Smooth muscle cell (in vitro differentiated cells): ENCODE results near the gene C7orf57. TPM values are rescaled to one million over a fixed set of nuclear protein-coding genes. Genes with fewer than 3 reads are reported as not detected.

Experiments
- DNase-seq: peaks from one replicate; lab custom pipeline; 2025; ENCODE audit not compliant: unreplicated experiment; lab: John Stamatoyannopoulos, UW
- H2AFZ ChIP-seq: fragments of 200-600 bp; sonication (generic); 2 replicates; pipeline ENCODE4 v1.6.0; 2016; ENCODE audit warnings: antibody characterized with exemption, low read depth, mild to moderate bottlenecking
- H3F3A ChIP-seq: fragments of 200-600 bp; sonication (generic); 2 replicates; pipeline ENCODE4 v1.6.0; 2017; ENCODE audit warnings: antibody characterized with exemption, low read depth
- H3K27ac ChIP-seq: fragments of 200-600 bp; sonication (generic); 2 replicates; pipeline ENCODE4 v1.5.1; 2016; ENCODE audit warnings: low read depth, mild to moderate bottlenecking
- H3K27me3 ChIP-seq: fragments of 200-600 bp; sonication (generic); 2 replicates; pipeline ENCODE4 v1.6.1; 2016; ENCODE audit warnings: low read depth, mild to moderate bottlenecking
- H3K36me3 ChIP-seq: fragments of 200-600 bp; sonication (generic); 2 replicates; pipeline ENCODE4 v1.5.1; 2016; ENCODE audit warnings: low read depth
- H3K4me1 ChIP-seq: fragments of 200-600 bp; sonication (generic); 2 replicates; pipeline ENCODE4 v1.5.1; 2016; ENCODE audit warnings: low read depth
- H3K4me2 ChIP-seq: fragments of 200-600 bp; sonication (generic); 2 replicates; pipeline ENCODE4 v1.6.0; 2016; ENCODE audit warnings: mild to moderate bottlenecking
- H3K4me3 ChIP-seq: fragments of 200-600 bp; sonication (generic); 2 replicates; pipeline ENCODE4 v1.5.1; 2016; ENCODE audit warnings: mild to moderate bottlenecking
- H3K79me2 ChIP-seq: fragments of 200-600 bp; sonication (generic); 2 replicates; pipeline ENCODE4 v1.6.0; 2016; ENCODE audit warnings: low read depth, mild to moderate bottlenecking
- H3K9ac ChIP-seq: fragments of 200-600 bp; sonication (generic); 2 replicates; pipeline ENCODE4 v1.6.0; 2016; ENCODE audit warnings: low read depth
- H3K9me3 ChIP-seq: fragments of 200-600 bp; sonication (generic); replicated peaks from 2 replicates; pipeline ENCODE4 v1.5.1; 2016; ENCODE audit warnings: low read depth
- H4K20me1 ChIP-seq: fragments of 200-600 bp; sonication (generic); 2 replicates; pipeline ENCODE4 v1.6.0; 2016; ENCODE audit warnings: low read depth
- WGBS: methylation state at CpG from one replicate; pipeline ENCODE4 v1.1.7; 2016; ENCODE audit warnings: low lambda C conversion rate; 5-methylcytosine and 5-hydroxymethylcytosine counted together
- polyA plus RNA-seq: library from polyadenylated mRNA; unstranded; fragments of >200 nt; fragmentation: Nextera tagmentation; extraction: Ambion mirVana; gene quantifications from 2 replicates; pipeline ENCODE4 v1.2.1, GENCODE V29; 2016
- total RNA-seq: library from RNA; depleted of rRNA; stranded (reverse); fragments of >200 nt; gene quantifications from 2 replicates; pipeline ENCODE4 v1.2.3, GENCODE V29; 2014
- TF ChIP-seq, protein P1 (sequence below): fragments of 200-600 bp; sonication (generic); IDR thresholded peaks from 2 replicates; pipeline ENCODE4 v1.5.1; 2017; ENCODE audit warnings: borderline replicate concordance, mild to moderate bottlenecking, antibody characterized with exemption; ENCODE audit not compliant: insufficient read depth, poor library complexity, severe bottlenecking

The C7orf57 gene
- total and polyA plus RNA-seq, 2 experiments from 2014 or later, result not detected

- Histone ChIP-seq H3K4me2 (no peak overlapping the region), H3F3A (no peaks in the 10 kb centered on the region), H3K4me1 (no peaks in the 10 kb centered on the region), H3K9me3 (no peaks in the 10 kb centered on the region), H3K27ac (no peak overlapping the region), H2AFZ (no peak overlapping the region), H3K9ac (no peak overlapping the region), H3K4me3 (no peak overlapping the region), H3K79me2 (no peaks in the 10 kb centered on the region), H3K36me3 (no peaks in the 10 kb centered on the region), H3K27me3 (no peaks in the 10 kb centered on the region), H4K20me1 (no peaks in the 10 kb centered on the region)
- 95% methylated on average over 4 of the region's 4 CpGs for WGBS
- no peak for DNase-seq
- TF ChIP-seq, protein P1, sequence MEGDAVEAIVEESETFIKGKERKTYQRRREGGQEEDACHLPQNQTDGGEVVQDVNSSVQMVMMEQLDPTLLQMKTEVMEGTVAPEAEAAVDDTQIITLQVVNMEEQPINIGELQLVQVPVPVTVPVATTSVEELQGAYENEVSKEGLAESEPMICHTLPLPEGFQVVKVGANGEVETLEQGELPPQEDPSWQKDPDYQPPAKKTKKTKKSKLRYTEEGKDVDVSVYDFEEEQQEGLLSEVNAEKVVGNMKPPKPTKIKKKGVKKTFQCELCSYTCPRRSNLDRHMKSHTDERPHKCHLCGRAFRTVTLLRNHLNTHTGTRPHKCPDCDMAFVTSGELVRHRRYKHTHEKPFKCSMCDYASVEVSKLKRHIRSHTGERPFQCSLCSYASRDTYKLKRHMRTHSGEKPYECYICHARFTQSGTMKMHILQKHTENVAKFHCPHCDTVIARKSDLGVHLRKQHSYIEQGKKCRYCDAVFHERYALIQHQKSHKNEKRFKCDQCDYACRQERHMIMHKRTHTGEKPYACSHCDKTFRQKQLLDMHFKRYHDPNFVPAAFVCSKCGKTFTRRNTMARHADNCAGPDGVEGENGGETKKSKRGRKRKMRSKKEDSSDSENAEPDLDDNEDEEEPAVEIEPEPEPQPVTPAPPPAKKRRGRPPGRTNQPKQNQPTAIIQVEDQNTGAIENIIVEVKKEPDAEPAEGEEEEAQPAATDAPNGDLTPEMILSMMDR, result no peak
Measured at GRCh38 chr7:48009954-48010353, 25.4 kb upstream of the C7orf57 start.

DNA sequence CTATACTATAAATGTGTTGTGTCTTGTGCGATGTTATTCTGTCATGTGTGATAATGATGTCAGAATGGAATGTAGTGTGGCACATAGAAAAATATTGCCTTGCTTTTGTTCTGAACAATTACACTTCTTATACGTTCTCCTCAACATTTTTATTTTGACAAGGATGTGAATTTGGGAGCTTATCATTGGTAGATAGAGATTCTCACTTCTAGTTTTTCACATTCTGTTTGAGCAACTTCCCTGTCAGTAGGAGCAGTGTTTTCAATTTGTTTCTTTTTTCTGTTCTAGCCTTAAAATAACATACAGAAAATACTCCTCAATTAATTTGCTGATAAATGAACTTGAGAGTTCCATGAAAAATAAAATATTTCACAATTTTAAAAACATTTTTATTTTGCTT, 24.0 kb upstream of the C7orf57 start:
- no peaks in the 10 kb centered on the region for H3K79me2 ChIP-seq
- H4K20me1 ChIP-seq, result no peaks in the 10 kb centered on the region
- H3K27me3 ChIP-seq, result no peaks in the 10 kb centered on the region
- no peaks in the 10 kb centered on the region for H3K9me3 ChIP-seq
- H3K9ac ChIP-seq, result no peak overlapping the region
- no peak overlapping the region for H3K4me3 ChIP-seq
- DNase-seq, result no peak
- no peaks in the 10 kb centered on the region for H3K36me3 ChIP-seq
- no peaks in the 10 kb centered on the region for H3K4me1 ChIP-seq
- H3K27ac ChIP-seq, result no peak overlapping the region
- H3K4me2 ChIP-seq, result no peak overlapping the region
- TF ChIP-seq, protein P1, result no peak
- WGBS, result 70% methylated on average over 2 of the region's 2 CpGs
- no peak overlapping the region for H2AFZ ChIP-seq
- H3F3A ChIP-seq, result no peaks in the 10 kb centered on the region

- 68% methylated on average over 3 of the region's 3 CpGs for WGBS
- Histone ChIP-seq H3K4me3 (no peak overlapping the region), H4K20me1 (no peaks in the 10 kb centered on the region), H3K79me2 (no peaks in the 10 kb centered on the region), H3K36me3 (no peaks in the 10 kb centered on the region), H3K9me3 (no peaks in the 10 kb centered on the region), H3K27me3 (no peaks in the 10 kb centered on the region), H3K27ac (no peak overlapping the region), H3K9ac (no peak overlapping the region), H3K4me2 (no peak overlapping the region), H3K4me1 (no peaks in the 10 kb centered on the region), H3F3A (no peaks in the 10 kb centered on the region), H2AFZ (no peak overlapping the region)
- TF ChIP-seq, protein P1, result no peak
- no peak for DNase-seq
Measured at GRCh38 chr7:48011951-48012350, 23.4 kb upstream of the C7orf57 start.

GRCh38 chr7:48016641-48017040, 18.7 kb upstream of the C7orf57 start:
- Histone ChIP-seq H4K20me1 (no peaks in the 10 kb centered on the region), H3K36me3 (no peaks in the 10 kb centered on the region), H3K4me1 (no peaks in the 10 kb centered on the region), H3K27ac (no peak overlapping the region), H3K9ac (no peak overlapping the region), H3K79me2 (no peaks in the 10 kb centered on the region), H3K4me3 (no peak overlapping the region), H2AFZ (no peak overlapping the region), H3K9me3 (no peaks in the 10 kb centered on the region), H3K4me2 (no peak overlapping the region), H3K27me3 (no peaks in the 10 kb centered on the region), H3F3A (no peaks in the 10 kb centered on the region)
- TF ChIP-seq, protein P1, result no peak
- DNase-seq, result no peak
